Ureter (tissue), 1 donor: ENCODE results near the gene AKTIP. TPM values are rescaled to one million over a fixed set of nuclear protein-coding genes. Genes with fewer than 3 reads are reported as not detected.
"Not testable (repeated sequence)": the region's sequence is repeated elsewhere in the genome, so short reads cannot be mapped to it uniquely, and the experiment has no call there.

ENCODE experiments used
- DNase-seq: peaks from one replicate; pipeline ENCODE4 v3.0.0-alpha.2; 2020; ENCODE audit warnings: low spot score
- total RNA-seq: library from RNA; stranded (reverse); gene quantifications from one replicate; pipeline ENCODE4 v1.2.4, GENCODE V29; 2023
- donor health status: DM: yes; HTN: yes; CAD: no.

The AKTIP gene
- total RNA-seq, result 59.6 TPM

DNA sequence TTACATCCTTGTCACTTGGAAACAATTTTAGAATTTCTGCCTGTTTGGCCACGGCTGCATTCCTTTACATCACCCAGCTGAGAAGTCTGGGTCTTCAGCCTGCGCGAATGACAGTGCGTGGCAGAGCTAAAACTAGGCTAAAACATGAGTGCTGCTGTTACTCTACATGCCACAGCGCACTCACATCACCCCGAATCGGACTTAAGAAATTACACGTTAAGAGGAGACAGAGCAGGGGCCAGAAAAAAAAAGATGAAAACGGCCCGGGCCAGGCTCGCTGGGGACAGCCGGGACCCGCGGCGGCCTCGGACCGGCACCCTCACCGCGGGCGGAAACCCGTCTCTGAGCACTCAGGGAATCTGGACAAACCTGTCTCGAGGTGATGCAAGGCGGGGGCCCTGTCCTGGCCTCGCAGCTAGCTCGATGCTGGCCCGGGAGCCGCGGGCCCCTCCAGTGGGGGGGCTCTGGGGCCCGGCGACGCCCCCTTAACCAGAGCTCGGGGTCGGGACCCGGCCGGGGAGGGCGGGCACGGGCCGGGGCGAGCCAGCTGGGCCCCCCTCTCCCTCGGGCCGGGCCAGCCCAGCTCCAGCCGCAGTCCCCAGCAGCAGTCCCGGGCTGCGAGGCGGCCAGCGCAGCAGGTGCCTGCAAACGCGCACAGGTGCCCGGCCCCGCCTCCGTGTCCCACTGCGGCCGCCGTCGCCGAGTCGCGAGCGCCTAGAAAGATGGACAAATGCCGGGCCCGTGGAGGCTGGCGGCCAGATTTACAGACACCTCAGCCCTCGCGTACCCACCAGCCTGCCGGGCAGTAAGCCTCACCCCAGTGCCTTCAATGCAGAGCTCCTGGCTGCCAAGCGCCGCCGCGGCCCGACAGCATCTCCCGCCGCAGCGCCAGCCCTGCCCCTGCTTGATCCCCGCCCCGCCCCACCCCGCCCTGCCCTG, at the start of gene AKTIP:
Gene AKTIP (minus strand): TSS at position 879 of the 939 bp plus-strand sequence. CDS start 2,950 bp downstream, outside the sequence.
- DNase-seq, result peak; percentile 79

GRCh38 chr16:53549970-53550690, 47.1 kb upstream of the AKTIP start:
- DNase-seq, result peak; percentile 67

- no peak for DNase-seq
These were observed 44.0 kb upstream of the AKTIP start for GRCh38 chr16:53546988-53547391.

DNA sequence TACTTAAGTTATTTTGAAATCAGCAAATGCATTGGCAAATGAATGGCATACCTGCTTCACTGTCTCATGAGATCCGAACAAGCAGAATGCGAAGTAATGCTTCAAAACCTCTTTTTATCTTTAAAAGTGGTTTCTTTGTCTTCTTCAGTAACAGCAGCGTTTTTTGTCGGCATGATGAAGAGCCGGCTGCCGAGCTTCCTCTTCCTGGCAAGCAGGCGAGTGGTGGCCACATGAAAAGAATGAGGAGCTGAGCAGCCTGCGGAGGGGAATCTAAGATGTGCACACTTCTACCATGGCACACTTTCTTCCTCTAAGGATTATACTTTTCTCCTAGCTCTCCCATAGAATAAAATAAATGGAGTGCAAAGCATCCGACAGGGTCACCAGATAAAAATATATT, 42.4 kb upstream of the AKTIP start:
- no peak for DNase-seq

GRCh38 chr16:53542283-53542682, 39.3 kb upstream of the AKTIP start:
- no peak for DNase-seq

GRCh38 chr16:53541326-53541725, 38.3 kb upstream of the AKTIP start:
- DNase-seq, result no peak

DNA sequence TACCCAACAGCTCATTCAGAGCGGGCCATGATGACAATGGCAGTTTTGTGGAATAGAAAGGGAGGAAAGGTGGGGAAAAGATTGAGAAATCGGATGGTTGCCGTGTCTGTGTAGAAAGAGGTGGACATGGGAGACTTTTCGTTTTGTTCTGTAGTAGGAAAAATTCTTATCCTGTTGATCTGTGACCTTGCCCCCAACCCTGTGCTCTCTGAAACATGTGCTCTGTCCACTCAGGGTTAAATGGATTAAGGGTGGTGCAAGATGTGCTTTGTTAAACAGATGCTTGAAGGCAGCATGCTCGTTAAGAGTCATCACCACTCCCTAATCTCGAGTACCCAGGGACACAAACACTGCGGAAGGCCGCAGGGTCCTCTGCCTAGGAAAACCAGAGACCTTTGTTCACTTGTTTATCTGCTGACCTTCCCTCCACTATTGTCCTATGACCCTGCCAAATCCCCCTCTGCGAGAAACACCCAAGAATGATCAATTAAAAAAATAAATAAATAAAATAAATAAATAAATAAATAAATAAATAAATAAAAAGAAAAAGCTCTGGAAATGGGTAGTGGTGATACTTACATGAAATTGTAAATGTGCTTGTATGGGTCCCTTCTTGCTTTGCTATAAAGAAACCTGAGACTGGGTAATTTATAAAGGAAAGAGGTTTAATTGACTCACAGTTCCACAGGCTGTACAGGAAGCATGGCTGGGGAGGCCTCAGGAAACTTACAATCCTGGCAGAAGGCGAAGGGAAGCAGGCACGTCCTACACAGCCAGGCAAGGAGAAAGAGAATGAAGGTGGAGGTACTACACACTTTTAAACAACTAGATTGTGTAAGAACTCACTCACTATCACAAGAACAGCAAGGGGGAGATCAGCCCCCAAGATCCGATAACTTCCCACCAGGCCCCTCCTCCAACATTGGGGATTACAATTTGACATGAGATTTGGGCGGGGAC, 37.0 kb upstream of the AKTIP start:
- not testable (repeated sequence) for DNase-seq

DNA sequence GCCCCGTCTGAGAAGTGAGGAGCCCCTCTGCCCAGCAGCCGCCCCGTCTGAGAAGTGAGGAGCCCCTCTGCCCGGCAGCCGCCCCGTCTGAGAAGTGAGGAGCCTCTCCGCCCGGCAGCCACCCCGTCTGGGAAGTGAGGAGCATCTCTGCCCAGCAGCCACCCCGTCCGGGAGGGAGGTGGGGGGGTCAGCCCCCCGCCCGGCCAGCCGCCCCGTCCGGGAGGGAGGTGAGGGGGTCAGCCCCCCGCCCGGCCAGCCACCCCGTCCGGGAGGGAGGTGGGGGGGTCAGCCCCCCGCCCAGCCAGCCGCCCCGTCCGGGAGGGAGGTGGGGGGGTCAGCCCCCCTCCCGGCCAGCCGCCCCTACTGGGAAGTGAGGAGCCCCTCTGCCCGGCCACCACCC, 36.3 kb upstream of the AKTIP start:
- DNase-seq, result not testable (repeated sequence)

GRCh38 chr16:53537626-53538025, 34.6 kb upstream of the AKTIP start:
- no peak for DNase-seq

DNA sequence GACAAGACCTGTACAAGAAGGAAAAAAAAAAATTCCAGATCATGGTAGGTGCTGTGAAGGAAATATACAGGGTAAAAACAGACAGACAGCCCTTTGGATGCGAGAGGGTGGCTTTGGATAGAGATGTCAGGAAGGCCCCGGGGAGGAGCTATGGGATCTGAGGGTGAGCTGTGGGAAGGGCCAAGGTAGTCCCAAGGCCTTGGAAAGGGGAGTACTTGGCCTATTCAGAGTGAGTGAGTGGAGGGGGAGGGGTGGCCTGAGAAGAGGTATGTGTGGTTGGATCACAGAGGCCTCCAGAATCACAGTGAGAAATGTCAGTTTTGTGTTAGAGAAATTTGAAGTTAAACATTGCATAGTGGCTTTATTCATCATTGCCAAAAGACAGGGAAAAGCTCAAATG, 31.2 kb upstream of the AKTIP start:
- no peak for DNase-seq

DNA sequence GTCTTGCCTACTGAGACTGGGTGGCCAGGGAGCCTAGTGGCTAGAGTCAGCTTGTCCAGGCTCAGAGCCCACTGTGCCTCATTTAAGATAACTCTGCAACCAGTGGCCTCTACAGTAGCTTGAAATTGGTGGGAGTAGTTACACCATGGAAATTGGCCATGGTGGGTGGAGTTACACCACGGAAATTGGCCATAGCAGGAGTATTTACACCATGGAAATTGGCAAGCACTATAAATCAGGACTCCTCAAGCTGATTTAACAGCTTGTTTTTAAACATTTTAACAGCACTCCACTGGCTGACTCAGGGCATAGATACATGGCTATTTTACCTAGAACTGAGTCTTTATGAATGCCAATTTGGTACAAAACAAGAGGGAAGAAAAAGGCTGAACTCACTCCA, 27.7 kb upstream of the AKTIP start:
- DNase-seq, result no peak

- no peak for DNase-seq
These were observed 27.0 kb upstream of the AKTIP start for GRCh38 chr16:53530046-53530445.

DNA sequence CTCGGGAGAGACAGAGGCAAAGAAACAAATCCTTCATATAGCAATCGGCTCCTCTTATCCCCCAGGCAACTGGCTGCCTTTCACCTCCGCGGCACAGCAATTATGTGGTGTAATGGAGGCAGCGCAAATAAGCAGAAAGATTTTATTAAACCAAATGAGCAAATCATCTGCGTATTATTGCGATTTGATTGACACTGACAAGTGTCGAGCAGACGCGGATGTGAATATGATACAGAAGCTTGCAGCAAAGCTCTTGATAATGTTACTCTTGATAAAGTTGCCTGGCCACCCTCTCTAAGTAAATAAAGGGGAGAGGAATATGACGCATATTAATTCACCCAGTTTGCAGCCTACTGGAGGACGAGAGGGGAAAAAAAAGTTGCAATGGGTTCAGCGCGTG, 26.5 kb upstream of the AKTIP start:
- DNase-seq, result no peak

DNA sequence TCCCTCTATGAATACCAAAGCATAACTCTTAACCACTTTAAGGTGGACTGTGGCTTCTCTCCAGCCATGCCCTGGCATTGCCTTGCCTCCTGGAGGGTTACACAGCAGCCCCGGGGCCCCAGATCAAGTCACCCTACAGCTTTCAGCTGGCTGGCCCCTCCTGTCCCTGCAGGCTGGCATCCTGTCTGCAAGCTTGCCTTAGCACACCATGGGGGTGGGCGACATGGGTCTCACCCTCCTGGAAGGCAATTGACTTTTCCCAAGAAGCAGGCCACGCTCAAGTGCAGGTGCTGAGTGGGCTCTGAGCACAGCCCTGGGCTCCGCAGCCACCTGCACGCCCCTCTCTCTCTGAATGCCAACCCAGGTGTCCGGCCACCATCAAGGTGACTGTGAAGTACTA, 25.8 kb upstream of the AKTIP start:
- no peak for DNase-seq

DNA sequence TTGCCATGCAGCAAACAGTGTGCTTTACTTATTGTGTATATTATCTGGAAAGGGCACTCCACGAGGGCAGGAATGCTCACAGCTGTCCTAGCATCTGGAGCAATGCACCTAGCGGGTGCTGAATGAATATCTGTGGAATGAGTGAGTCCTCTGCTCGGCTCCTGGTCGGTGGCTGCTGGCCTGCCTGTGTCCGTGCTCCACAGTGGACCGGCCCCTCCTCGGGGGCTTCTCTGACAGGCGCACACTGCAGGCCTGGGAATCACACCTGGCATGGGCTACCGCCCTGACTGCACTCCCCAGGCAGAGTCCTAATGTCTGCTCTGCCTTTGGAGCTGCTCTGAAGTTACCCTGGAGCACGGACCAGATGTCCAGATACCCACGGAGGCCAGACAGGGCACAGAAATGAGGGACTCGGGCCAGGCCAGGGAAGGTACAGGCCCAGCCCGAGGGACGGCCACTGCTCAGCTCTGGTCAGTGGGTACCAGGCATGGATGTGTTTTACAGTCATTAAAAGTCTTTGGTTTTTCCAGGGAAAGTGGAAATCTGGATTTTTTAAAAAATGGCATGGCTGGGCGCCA, 21.1 kb upstream of the AKTIP start:
- no peak for DNase-seq

GRCh38 chr16:53523126-53523804, 20.3 kb upstream of the AKTIP start:
- no peak for DNase-seq

- no peak for DNase-seq
These were observed 16.5 kb upstream of the AKTIP start for GRCh38 chr16:53519417-53520091.

DNA sequence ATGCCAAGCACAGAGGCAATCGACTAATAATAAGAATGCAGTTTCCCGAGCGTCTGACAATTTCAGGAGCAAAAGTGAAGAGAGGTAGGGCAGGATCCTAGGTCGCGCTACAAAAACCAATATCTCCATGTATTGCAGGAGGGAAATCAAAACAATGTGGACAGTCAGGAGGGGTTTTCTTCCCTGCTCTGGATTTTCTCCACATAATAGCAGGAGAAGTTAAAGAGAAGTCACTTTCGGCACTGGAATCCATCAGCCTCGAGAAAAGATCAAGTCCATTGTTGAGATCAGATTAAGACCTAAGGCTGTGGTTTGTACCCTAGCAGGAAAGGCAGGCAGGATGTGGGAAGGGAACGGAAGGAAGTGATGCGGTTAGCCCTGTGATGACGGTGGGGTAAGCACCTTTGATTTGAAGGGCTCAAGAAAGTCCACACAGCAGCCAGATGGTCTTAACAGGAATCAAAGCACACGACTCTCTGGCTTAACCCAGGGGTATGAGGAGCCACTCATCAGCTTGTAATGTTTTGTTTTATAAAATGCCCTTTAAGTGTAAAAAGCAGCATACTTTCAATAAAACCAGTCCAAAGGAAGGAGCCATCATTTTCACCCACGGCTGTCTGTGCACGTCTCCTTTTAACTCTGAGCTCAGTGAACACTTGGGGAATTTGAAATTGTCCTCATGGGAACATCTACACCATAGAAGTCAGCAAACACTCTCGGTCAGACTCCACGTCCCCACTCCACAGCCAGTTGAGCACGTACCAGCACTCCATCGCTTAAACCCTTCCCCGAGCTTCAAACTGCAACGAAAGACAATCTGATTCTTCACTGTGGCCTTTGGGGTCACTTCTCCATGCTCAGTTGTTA, 15.8 kb upstream of the AKTIP start:
- DNase-seq, result peak; percentile 55

DNA sequence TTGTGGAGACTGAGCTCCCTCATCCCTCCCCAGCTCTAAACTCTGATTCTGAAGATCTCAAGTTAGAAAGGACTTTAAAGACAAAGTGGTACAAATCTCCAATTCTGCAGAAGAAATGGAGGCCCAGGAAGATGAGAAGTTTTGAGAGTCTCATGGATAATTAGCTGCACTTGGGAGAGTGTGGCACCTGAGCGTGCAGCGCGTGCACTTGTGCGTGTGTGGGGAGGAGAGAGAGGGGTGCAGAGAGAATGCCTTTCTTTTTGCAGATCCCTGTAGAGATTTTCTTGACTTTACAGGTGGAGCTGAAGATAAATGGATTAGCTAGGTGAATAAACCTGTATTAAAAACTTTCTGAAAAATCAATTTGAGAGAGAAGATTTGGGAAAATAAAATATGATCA, 14.8 kb upstream of the AKTIP start:
- no peak for DNase-seq
